ENCODE measurements around the gene PIK3AP1.

Gene PIK3AP1

GRCh38 chr10:96609510-96609909 is 110.8 kb downstream of the PIK3AP1 start:
- no peak overlapping the region for H3K4me3 ChIP-seq (ENCODE audit: low read depth, low read length)
- TF ChIP-seq CTCF (IDR thresholded peaks at IDR 0.05; ENCODE audit: insufficient read depth, low read depth, low read length, missing control alignments), result no peak
- no peak for DNase-seq (ENCODE audit: low read depth)

- no peak overlapping the region for H3K4me3 ChIP-seq (ENCODE audit: low read depth, low read length)
- no peak for TF ChIP-seq CTCF (IDR thresholded peaks at IDR 0.05; ENCODE audit: insufficient read depth, low read depth, low read length, missing control alignments)
- DNase-seq (ENCODE audit: low read depth), result no peak
Observed at GRCh38 chr10:96608805-96609204, 111.5 kb downstream of the PIK3AP1 start.

- no peak for TF ChIP-seq CTCF (IDR thresholded peaks at IDR 0.05; ENCODE audit: insufficient read depth, low read depth, low read length, missing control alignments)
- no peak for DNase-seq (ENCODE audit: low read depth)
- H3K4me3 ChIP-seq (ENCODE audit: low read depth, low read length), result no peak overlapping the region
Observed at GRCh38 chr10:96608262-96608661, 112.1 kb downstream of the PIK3AP1 start.

GRCh38 chr10:96606946-96607345 is 113.4 kb downstream of the PIK3AP1 start:
- no peak for TF ChIP-seq CTCF (IDR thresholded peaks at IDR 0.05; ENCODE audit: insufficient read depth, low read depth, low read length, missing control alignments)
- no peak overlapping the region for H3K4me3 ChIP-seq (ENCODE audit: low read depth, low read length)
- no peak for DNase-seq (ENCODE audit: low read depth)

- no peak for DNase-seq (ENCODE audit: low read depth)
- TF ChIP-seq CTCF (IDR thresholded peaks at IDR 0.05; ENCODE audit: insufficient read depth, low read depth, low read length, missing control alignments), result no peak
Observed at GRCh38 chr10:96606216-96606615, 114.1 kb downstream of the PIK3AP1 start.

GRCh38 chr10:96600337-96600736 is 120.0 kb downstream of the PIK3AP1 start:
- TF ChIP-seq CTCF (IDR thresholded peaks at IDR 0.05; ENCODE audit: insufficient read depth, low read depth, low read length, missing control alignments), result no peak
- no peak overlapping the region for H3K4me3 ChIP-seq (ENCODE audit: low read depth, low read length)

More at GRCh38 chr10:96606216-96606615, 114.1 kb downstream of the PIK3AP1 start:
- H3K4me3 ChIP-seq (ENCODE audit: low read depth, low read length), result no peak overlapping the region

GRCh38 chr10:96598846-96599245 is 121.5 kb downstream of the PIK3AP1 start:
- TF ChIP-seq CTCF (IDR thresholded peaks at IDR 0.05; ENCODE audit: insufficient read depth, low read depth, low read length, missing control alignments), result no peak
- no peak for DNase-seq (ENCODE audit: low read depth)
- no peak overlapping the region for H3K4me3 ChIP-seq (ENCODE audit: low read depth, low read length)

More at GRCh38 chr10:96600337-96600736, 120.0 kb downstream of the PIK3AP1 start:
- no peak for DNase-seq (ENCODE audit: low read depth)
